H9 (cell line): ENCODE results near the gene FAM193B. TPM values are rescaled to one million over a fixed set of nuclear protein-coding genes. Genes with fewer than 3 reads are reported as not detected.
A peak's percentile ranks its signal among the peaks of the same experiment; 100 is the strongest.

Source experiments
- DNase-seq: peaks from one replicate; pipeline ENCODE4 v3.0.0-alpha.2; 2017
- H2AFZ ChIP-seq: one replicate; pipeline ENCODE4 v1.6.1; 2013; ENCODE audit warnings: mild to moderate bottlenecking, low read length, control low read depth, moderate library complexity
- H2AK5ac ChIP-seq: 2 replicates; pipeline ENCODE4 v1.6.1; 2013; ENCODE audit warnings: low read length, control low read depth, mixed read lengths; ENCODE audit not compliant: insufficient read length
- H2BK120ac ChIP-seq: one replicate; pipeline ENCODE4 v1.6.1; 2013; ENCODE audit warnings: low read depth, mild to moderate bottlenecking, low read length, control low read depth, inconsistent platforms; ENCODE audit not compliant: poor library complexity, severe bottlenecking
- H2BK12ac ChIP-seq: 2 replicates; pipeline ENCODE4 v1.6.1; 2013; ENCODE audit warnings: low read length, control low read depth, mixed read lengths, low read depth; ENCODE audit not compliant: insufficient read length
- H2BK15ac ChIP-seq: 2 replicates; pipeline ENCODE4 v1.6.1; 2013; ENCODE audit warnings: low read depth, low read length, control low read depth
- H2BK20ac ChIP-seq: one replicate; pipeline ENCODE4 v1.6.1; 2013; ENCODE audit warnings: low read depth, mild to moderate bottlenecking, low read length, control low read depth, inconsistent platforms; ENCODE audit not compliant: poor library complexity, severe bottlenecking
- H2BK5ac ChIP-seq: 2 replicates; pipeline ENCODE4 v1.6.1; 2013; ENCODE audit warnings: low read length, control low read depth, mixed read lengths; ENCODE audit not compliant: insufficient read length
- H3K14ac ChIP-seq: 2 replicates; pipeline ENCODE4 v1.6.1; 2013; ENCODE audit warnings: low read length, control low read depth; ENCODE audit not compliant: insufficient read depth
- H3K18ac ChIP-seq: 2 replicates; pipeline ENCODE4 v1.6.1; 2013; ENCODE audit warnings: low read depth, mild to moderate bottlenecking, mixed read lengths, low read length, control low read depth; ENCODE audit not compliant: insufficient read length
- H3K23ac ChIP-seq: 2 replicates; pipeline ENCODE4 v1.6.1; 2013; ENCODE audit warnings: low read length, control low read depth, mixed read lengths, low read depth; ENCODE audit not compliant: insufficient read length
- H3K23me2 ChIP-seq: 2 replicates; pipeline ENCODE4 v1.6.1; 2013; ENCODE audit warnings: low read depth, mild to moderate bottlenecking, mixed read lengths, low read length, control low read depth; ENCODE audit not compliant: insufficient read length, poor library complexity, severe bottlenecking
- H3K27ac ChIP-seq: 2 replicates; pipeline ENCODE4 v1.5.1; 2013; ENCODE audit warnings: low read length, control low read depth, mixed read lengths, low read depth; ENCODE audit not compliant: insufficient read length
- H3K27me3 ChIP-seq: 2 replicates; pipeline ENCODE4 v1.6.1; 2013; ENCODE audit warnings: low read length, control low read depth, inconsistent platforms; ENCODE audit not compliant: insufficient read depth
- H3K4ac ChIP-seq: 2 replicates; pipeline ENCODE4 v1.6.1; 2013; ENCODE audit warnings: low read depth, mild to moderate bottlenecking, control low read depth, inconsistent platforms, low read length, moderate library complexity
- H3K4me1 ChIP-seq: 2 replicates; pipeline ENCODE4 v1.6.1; 2013; ENCODE audit warnings: low read length, control low read depth, inconsistent platforms; ENCODE audit not compliant: insufficient read depth
- H3K4me2 ChIP-seq: 2 replicates; pipeline ENCODE4 v1.6.1; 2013; ENCODE audit warnings: low read length, control low read depth, mixed read lengths; ENCODE audit not compliant: insufficient read length, insufficient read depth
- H3K56ac ChIP-seq: 2 replicates; pipeline ENCODE4 v1.6.1; 2013; ENCODE audit warnings: low read depth, mild to moderate bottlenecking, mixed read lengths, low read length, control low read depth; ENCODE audit not compliant: insufficient read length
- H3K79me1 ChIP-seq: 2 replicates; pipeline ENCODE4 v1.6.1; 2013; ENCODE audit warnings: low read depth, mild to moderate bottlenecking, moderate library complexity, low read length, control low read depth, inconsistent platforms; ENCODE audit not compliant: insufficient read depth, poor library complexity, severe bottlenecking
- H3K79me2 ChIP-seq: 2 replicates; pipeline ENCODE4 v1.6.1; 2013; ENCODE audit warnings: low read length, control low read depth, inconsistent platforms; ENCODE audit not compliant: insufficient read depth
- H3K9ac ChIP-seq: 2 replicates; pipeline ENCODE4 v1.6.1; 2013; ENCODE audit warnings: low read length, control low read depth, mixed read lengths; ENCODE audit not compliant: insufficient read length; ENCODE audit errors: extremely low read depth
- H3K9me3 ChIP-seq: one replicate; pipeline ENCODE4 v1.6.1; 2013; ENCODE audit warnings: low read depth, low read length, inconsistent platforms; ENCODE audit not compliant: control insufficient read depth
- H3T11ph ChIP-seq: one replicate; pipeline ENCODE4 v1.6.1; 2013; ENCODE audit warnings: mild to moderate bottlenecking, low read length, control low read depth, inconsistent platforms
- H4K20me1 ChIP-seq: one replicate; pipeline ENCODE4 v1.6.1; 2013; ENCODE audit not compliant: control insufficient read depth, insufficient read length, insufficient read depth
- H4K5ac ChIP-seq: 2 replicates; pipeline ENCODE4 v1.6.1; 2013; ENCODE audit warnings: low read depth, mild to moderate bottlenecking, mixed read lengths, low read length, control low read depth; ENCODE audit not compliant: insufficient read length
- H4K8ac ChIP-seq: replicated peaks from 2 replicates; pipeline ENCODE4 v1.6.1; 2013; ENCODE audit warnings: low read length, control low read depth, mixed read lengths, low read depth; ENCODE audit not compliant: insufficient read length
- H4K91ac ChIP-seq: 2 replicates; pipeline ENCODE4 v1.6.1; 2013; ENCODE audit warnings: low read depth, mild to moderate bottlenecking, moderate library complexity, mixed read lengths, low read length, control low read depth; ENCODE audit not compliant: insufficient read length
- H3K27ac Mint-ChIP-seq, 3 experiments: 2 replicates in 2 of 3; 3 replicates in 1 of 3; pipeline ENCODE4 v1.8.0; 2020 to 2021; ENCODE audit warnings: mixed read lengths in 3 of 3, mild to moderate bottlenecking in 1 of 3, moderate library complexity in 1 of 3
- H3K27me3 Mint-ChIP-seq: 2 replicates; pipeline ENCODE4 v1.8.0; 2021; ENCODE audit warnings: low read depth, mild to moderate bottlenecking, moderate library complexity, mixed read lengths
- H3K36me3 Mint-ChIP-seq, 3 experiments: 2 replicates in 2 of 3; 3 replicates in 1 of 3; pipeline ENCODE4 v1.8.0; 2020 to 2021; ENCODE audit warnings: low read depth in 3 of 3, mixed read lengths in 3 of 3; ENCODE audit not compliant: insufficient read depth in 1 of 3
- H3K4me1 Mint-ChIP-seq, 2 experiments: 2 replicates each; pipeline ENCODE4 v1.8.0; 2020; ENCODE audit warnings: mixed read lengths in 2 of 2
- H3K4me3 Mint-ChIP-seq, 2 experiments: 2 replicates in 1 of 2; 3 replicates in 1 of 2; pipeline ENCODE4 v1.8.0; 2020 to 2021; ENCODE audit warnings: mild to moderate bottlenecking in 2 of 2, mixed read lengths in 2 of 2, moderate library complexity in 1 of 2
- H3K9me3 Mint-ChIP-seq, 2 experiments: 2 replicates in 1 of 2; 3 replicates in 1 of 2; pipeline ENCODE4 v1.8.0; 2020; ENCODE audit warnings: mild to moderate bottlenecking in 2 of 2, mixed read lengths in 2 of 2, moderate library complexity in 1 of 2
- WGBS: extraction: QIAGEN DNeasy Blood & Tissue Kit; methylation state at CpG from one replicate; pipeline ENCODE4 v1.1.7; 2013; ENCODE audit warnings: missing lambda C conversion rate, low lambda C conversion rate, mixed read lengths; ENCODE audit not compliant: insufficient read length; ENCODE audit errors: extremely low coverage; 5-methylcytosine and 5-hydroxymethylcytosine counted together
- total RNA-seq: library from RNA; stranded (reverse); gene quantifications from 2 replicates; pipeline ENCODE4 v1.2.1, GENCODE V29; 2021
- TF ChIP-seq, protein P1 (sequence below): fragments of 200-600 bp; sonication (generic); conservative IDR thresholded peaks from 3 replicates; pipeline ENCODE4 v1.8.0; 2021; ENCODE audit warnings: antibody characterized with exemption, mild to moderate bottlenecking

FAM193B gene
- total RNA-seq, 1 experiment from 2014 or later: 71.5 TPM

DNA sequence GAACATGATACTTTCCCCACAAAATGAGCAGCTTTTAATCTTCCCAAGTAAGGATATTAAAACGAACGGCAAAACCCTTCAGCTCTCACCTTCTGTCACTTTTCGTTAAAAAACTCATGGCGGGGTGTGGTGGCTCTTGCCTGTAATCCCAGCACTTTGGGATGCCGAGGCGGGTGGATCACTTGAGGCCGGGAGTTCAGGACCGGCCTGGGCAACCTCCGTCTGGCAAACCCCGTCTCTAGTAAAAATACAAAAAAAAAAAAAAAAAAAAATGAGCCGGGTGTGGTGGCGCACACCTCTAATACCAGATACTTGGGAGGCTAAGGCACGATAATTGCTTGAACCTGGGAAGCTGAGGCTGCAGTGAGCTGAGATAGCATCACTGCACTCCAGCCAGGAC lies 38.5 kb upstream of the FAM193B start:
- no peak overlapping the region for H4K5ac ChIP-seq
- H2BK20ac ChIP-seq: no peak overlapping the region
- H2BK12ac ChIP-seq: no peak overlapping the region
- H3K27ac ChIP-seq: no peak overlapping the region
- Mint-ChIP-seq H3K4me1 (peaks cover 2 to 9% of the 10 kb centered on the region in 2 experiments; a peak in 3 of 4 replicates), H3K36me3 (peaks cover 25 to 46% (median 39%) of the 10 kb centered on the region in 3 experiments), H3K9me3 (no peaks in the 10 kb centered on the region; a peak in 1 of 5 replicates), H3K27me3 (peaks cover 24% of the 10 kb centered on the region), H3K4me3 (peak overlapping the region; percentile 96 to 100), H3K27ac (no peak overlapping the region)
- no peak overlapping the region for H4K91ac ChIP-seq
- H3K14ac ChIP-seq: no peak overlapping the region
- H3K9me3 ChIP-seq: no peaks in the 10 kb centered on the region
- H2BK15ac ChIP-seq: no peak overlapping the region
- no peak overlapping the region for H2BK120ac ChIP-seq
- H2AFZ ChIP-seq: no peak overlapping the region
- H2AK5ac ChIP-seq: no peak overlapping the region
- no peak overlapping the region for H4K8ac ChIP-seq
- H3K4me1 ChIP-seq: no peaks in the 10 kb centered on the region
- TF ChIP-seq, protein P1, sequence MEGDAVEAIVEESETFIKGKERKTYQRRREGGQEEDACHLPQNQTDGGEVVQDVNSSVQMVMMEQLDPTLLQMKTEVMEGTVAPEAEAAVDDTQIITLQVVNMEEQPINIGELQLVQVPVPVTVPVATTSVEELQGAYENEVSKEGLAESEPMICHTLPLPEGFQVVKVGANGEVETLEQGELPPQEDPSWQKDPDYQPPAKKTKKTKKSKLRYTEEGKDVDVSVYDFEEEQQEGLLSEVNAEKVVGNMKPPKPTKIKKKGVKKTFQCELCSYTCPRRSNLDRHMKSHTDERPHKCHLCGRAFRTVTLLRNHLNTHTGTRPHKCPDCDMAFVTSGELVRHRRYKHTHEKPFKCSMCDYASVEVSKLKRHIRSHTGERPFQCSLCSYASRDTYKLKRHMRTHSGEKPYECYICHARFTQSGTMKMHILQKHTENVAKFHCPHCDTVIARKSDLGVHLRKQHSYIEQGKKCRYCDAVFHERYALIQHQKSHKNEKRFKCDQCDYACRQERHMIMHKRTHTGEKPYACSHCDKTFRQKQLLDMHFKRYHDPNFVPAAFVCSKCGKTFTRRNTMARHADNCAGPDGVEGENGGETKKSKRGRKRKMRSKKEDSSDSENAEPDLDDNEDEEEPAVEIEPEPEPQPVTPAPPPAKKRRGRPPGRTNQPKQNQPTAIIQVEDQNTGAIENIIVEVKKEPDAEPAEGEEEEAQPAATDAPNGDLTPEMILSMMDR: no peak
- H4K20me1 ChIP-seq: no peaks in the 10 kb centered on the region
- H3K79me2 ChIP-seq: no peaks in the 10 kb centered on the region
- no CpG with 5 or more reads among the region's 13 CpGs for WGBS
- H3K18ac ChIP-seq: no peak overlapping the region
- H3K23me2 ChIP-seq: peaks cover 6% of the 10 kb centered on the region
- H3K27me3 ChIP-seq: no peaks in the 10 kb centered on the region; the same call in 1 of the 2 replicates
- no peak overlapping the region for H3K9ac ChIP-seq
- H3K56ac ChIP-seq: no peak overlapping the region
- no peak for DNase-seq
- no peak overlapping the region for H3K4ac ChIP-seq
- peak overlapping the region; percentile 83 for H3K4me2 ChIP-seq
- no peaks in the 10 kb centered on the region for H3K79me1 ChIP-seq
- no peak overlapping the region for H3K23ac ChIP-seq
- H2BK5ac ChIP-seq: no peak overlapping the region
- no peak overlapping the region for H3T11ph ChIP-seq
